GF-D8 (cell line): ENCODE data around the gene DGKI.

Experiments
- DNase-seq: peaks from one replicate; lab custom pipeline; 2025; lab: John Stamatoyannopoulos, UW

DGKI gene

DNA sequence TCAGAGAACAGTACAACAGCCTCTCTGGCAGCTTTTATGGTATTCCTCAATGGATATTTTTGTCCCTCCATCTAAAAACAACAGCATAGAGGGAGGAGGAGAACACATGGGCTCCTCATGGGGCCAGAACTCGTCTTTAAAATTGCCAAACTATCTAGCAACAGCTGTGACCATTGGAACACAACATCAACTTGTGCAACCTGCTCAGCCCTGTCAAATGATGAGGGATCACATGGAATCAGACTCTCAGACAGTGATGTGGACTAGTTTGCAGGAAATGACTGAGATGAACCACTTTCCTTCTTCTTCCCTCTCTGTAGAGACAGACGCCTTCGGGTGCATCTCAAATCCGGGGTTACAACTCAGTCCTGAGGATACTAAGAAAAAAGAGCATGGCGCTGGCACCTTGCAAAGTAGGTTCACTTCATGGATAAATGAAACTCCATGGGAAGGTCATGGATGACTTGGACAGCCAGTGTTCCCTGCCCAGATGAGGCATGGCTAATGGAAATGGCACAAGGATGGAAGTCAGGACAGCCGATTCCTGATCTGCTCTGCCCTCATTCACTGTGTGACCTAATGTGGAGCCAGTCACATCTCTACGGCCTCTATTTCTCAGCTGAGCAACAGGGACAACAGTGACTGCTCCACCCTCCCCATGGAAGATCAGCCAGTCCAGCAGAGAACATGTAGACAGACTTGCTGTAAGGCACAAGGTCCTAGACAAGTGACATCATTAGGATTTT is 24.6 kb upstream of the DGKI start:
- DNase-seq: no peak

DNA sequence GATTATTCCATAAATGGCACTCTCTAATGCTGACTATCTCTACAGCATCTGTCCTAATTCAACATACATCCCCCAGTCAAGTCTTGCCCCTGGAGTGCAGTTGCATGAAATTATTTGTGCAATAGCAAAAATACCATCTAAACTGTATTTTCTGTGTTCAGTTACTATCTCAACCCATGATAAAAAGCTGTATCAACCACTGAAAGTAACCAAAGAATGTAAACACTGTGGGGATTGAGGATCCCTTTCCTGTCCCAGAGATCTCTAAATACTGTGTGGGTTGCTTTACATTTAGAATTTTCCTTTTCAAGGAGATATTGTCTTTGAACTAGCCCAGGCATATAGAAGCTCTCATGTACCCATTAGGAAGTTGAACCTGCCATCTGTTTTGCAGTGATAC is 23.9 kb upstream of the DGKI start:
- no peak for DNase-seq

- no peak for DNase-seq
Measured at GRCh38 chr7:137870078-137870477, 23.3 kb upstream of the DGKI start.

DNA sequence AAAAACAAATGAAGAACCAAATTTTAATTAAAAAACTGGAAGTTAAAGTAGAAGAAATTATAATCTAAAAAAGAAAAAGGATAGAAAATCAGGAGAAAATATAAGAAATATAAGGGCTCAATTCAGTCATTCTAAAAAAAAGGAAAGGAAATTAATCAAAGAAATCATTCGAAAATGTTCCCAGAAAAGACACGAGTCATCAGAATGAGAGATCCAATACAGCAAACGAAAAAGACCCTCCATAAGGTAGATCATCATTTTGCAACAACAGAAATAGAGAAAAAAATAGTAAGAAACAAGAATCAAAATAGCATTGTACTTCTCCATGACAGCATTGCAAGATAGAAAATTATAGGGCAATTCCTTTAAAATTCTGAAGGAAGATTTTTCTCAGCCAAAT is 22.5 kb upstream of the DGKI start:
- DNase-seq: no peak

- DNase-seq: no peak
Measured at GRCh38 chr7:137867289-137867688, 20.5 kb upstream of the DGKI start.

DNA sequence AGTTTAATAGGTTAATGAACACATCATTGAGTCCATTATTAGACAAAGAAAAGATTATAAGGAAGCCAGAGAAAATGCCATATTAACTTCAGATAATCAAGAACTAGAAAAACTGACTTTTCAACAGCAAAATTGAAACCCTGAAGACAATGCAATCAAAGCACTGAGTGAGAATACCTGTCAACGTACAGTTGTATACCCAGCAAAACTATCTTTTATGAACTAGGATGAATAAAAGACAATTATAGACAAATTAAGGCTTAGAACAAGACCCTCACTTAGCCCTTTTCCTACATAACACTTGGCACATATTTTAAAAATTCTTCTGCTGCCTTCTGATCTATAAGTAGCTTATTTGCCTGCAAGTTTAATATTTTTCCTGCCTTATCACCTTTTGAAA is 19.0 kb upstream of the DGKI start:
- no peak for DNase-seq

GRCh38 chr7:137862964-137863363 is 16.2 kb upstream of the DGKI start:
- no peak for DNase-seq

- DNase-seq: no peak
Measured at GRCh38 chr7:137862358-137862757, 15.6 kb upstream of the DGKI start.

- no peak for DNase-seq
Measured at GRCh38 chr7:137860542-137860941, 13.8 kb upstream of the DGKI start.

- DNase-seq: no peak
Measured at GRCh38 chr7:137853053-137853452, 6.3 kb upstream of the DGKI start.

DNA sequence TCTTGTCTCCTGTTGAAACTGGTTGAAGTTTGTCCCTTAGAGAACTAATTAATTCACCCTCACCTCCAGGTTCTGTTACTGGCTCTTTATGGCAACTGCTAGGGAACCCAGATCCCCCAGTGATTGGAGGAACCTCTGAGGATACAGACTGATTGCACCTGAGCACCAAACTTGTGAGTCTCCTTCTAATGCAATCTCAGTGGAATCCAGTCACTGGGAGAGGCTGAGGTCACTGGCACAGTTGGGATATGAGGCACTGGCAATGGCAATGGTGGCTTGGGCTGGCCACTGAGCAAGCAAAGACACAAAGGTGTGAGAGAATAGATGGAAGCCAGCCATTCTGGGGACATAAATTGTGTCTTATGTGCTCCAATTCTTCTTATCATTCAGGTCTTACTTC is 5.3 kb upstream of the DGKI start:
- no peak for DNase-seq

- DNase-seq: no peak
Measured at GRCh38 chr7:137850972-137851945, 4.5 kb upstream of the DGKI start.

DNA sequence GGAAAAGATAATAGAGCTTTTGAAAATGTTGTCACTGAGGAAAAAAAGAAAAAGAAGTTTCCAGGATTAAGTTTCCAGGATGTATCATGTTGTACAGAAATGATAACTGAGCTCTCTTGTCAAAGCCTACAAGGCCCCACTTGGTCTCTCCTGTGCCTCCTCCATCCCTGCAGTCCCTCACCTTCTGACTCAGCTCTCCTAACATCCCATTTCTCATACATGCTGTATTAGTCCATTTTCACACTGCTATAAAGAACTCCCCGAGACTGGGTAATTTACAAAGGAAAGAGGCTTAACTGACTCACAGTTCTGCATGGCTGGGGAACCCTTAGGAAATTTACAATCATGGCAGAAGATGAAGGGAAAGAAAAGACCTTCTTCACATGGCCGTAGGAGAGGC is 3.8 kb upstream of the DGKI start:
- DNase-seq: no peak

DNA sequence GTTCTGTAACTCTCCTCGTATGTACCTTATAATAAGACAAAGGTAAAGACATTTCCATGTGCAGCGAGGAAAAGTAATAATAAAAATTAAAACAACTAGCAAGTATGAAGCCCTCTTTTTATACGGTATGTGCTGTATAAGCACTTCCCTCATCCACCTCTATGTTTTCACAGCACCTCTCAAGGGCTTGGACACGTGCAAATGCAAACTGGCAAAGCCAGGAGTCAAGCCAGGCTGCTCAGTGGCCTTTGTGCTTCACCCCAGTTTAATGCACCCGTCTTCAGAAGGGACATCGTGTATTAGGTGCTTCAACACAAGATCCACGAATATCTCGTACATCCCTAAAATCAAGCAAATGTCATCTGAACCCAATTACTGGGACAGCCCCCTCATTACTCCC is 1.3 kb upstream of the DGKI start:
- no peak for DNase-seq

- DNase-seq: no peak
Measured at GRCh38 chr7:137847568-137848050, 835 bp upstream of the DGKI start.

- DNase-seq: no peak
Measured at GRCh38 chr7:137846549-137846826, 286 bp downstream of the DGKI start.

DNA sequence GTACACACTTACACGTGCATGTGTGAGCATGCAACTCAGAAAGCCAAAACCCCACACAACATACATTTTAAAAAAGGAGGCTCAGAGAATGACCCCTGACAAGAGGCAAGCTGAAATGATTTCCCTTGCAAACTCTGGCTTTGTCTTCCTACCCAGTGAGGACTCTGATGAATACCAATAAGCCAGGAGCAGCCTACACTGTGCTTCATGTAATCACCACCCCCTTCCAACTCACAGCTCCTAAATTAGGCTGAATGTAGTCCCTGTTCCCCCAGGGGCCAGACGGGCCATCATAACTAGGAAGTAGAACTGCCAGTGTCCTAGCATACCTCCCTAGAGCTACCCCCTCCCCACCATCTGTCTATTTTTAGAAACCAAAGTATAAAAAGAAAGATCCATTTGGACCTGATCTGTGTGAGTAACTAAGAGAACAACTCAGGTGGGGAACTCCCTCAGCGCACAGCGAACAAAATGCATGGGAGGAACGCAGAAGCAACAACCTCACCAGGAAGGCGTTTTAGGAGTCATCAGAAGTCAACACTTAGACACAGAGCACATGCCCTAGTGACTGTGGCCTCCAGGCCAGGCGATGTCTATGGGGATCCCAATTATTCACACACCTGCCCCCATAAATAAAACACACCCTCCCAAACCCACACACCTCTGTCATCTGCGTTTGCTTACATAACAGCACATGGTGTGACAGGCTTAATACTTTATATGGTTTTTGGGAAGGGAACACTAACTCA is 1.9 kb downstream of the DGKI start:
- no peak for DNase-seq

DNA sequence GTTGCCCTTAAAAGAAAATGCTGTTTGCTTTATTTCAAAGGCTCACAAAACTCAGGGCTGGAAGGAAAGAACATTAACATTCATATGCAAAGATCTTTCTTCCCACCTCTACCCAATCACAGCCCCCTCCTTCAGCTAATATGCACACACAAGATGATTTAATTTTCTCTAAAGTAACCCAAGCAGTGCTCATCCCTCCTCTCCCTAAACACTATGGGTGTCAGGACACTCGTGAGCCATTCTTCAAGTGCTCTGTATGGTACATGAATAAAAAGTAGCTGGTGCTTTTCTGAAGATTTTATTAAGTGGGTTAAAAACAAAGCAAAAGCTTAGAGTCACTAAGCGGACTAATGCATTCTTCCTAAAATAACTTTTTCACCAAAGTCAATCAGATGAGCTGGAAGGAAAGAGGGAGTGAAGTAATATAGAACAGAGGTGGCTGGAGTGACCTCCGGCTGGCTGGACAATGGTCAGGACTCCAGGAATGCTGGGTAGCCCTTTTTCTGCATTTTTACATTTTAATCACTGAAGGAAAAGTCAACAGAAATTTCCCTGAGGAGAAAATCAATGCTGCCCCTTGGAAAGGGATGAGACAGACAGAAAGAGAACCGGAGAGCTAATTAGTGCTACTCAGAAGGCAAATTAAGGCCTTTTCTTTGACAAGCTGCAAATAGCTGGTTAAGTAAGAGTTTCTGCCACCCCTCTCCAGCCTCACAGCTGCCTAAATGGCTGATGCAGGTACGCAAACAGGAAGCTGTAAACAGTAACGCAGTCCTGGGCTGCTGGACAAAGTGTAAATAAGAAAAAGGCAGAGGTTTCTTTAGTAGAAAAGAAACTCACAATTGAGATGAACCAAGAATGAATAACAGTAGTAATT is 6.6 kb downstream of the DGKI start:
- no peak for DNase-seq

DNA sequence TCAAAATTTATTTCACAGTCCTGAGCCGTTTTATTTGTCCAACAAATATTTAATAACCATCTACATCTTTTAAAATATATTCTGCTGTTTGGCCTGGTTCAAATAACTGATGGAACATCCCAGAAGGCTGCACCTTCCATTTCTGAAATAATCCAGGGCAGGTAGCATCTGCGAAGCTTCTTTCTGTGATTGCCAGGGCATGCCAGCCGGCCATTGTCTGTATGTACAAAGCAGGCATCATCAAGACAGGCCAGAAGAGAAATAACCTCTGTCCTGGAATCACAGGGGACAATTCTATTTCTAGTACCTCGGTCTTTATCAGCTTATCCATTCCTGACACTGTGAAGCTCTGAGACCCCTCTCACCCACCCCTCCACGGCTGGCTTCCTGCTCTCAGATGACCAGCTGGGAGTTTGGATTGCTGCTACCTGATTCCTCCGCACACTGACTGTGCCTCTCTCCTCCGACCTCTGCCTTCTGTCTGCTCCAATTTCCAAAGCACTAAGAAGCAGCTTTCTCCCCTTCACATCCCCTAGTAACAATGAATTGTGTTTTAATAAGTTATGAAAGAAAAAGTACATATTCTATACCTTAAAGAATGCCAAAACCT is 8.0 kb downstream of the DGKI start:
- DNase-seq: no peak

DNA sequence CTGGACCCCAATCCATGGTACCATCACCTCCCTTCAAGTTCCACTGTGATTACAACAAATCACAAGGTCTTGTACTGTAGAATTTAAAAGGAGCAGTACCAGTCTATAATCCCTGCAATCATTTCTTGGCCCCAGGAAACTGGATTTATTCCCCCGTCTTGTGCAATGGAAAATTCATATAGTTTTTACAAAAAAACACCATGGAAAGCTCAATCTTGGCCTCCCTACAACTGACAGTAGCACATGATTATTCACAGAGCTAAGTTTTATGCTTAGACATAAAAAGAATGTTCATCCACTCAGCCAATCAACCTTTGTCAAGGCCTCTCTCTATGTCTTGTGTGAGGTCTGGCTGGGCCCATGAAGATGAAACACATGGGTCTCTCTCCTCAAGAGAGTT is 10.2 kb downstream of the DGKI start:
- DNase-seq: no peak

- DNase-seq: no peak
Measured at GRCh38 chr7:137836113-137836509, 10.7 kb downstream of the DGKI start.
